NB4 (cell line): ENCODE data around the gene NUAK2.

Experiments used
- POLR2A ChIP-seq: IDR thresholded peaks from 2 replicates; pipeline ENCODE4 v1.6.1; 2011; ENCODE audit warnings: mild to moderate bottlenecking; ENCODE audit not compliant: insufficient read length; ENCODE audit errors: extremely low read depth
- TF ChIP-seq, protein P1 (sequence below): IDR thresholded peaks from one replicate; pipeline ENCODE4 v1.5.1; 2012; ENCODE audit warnings: low read depth, low read length

DNA sequence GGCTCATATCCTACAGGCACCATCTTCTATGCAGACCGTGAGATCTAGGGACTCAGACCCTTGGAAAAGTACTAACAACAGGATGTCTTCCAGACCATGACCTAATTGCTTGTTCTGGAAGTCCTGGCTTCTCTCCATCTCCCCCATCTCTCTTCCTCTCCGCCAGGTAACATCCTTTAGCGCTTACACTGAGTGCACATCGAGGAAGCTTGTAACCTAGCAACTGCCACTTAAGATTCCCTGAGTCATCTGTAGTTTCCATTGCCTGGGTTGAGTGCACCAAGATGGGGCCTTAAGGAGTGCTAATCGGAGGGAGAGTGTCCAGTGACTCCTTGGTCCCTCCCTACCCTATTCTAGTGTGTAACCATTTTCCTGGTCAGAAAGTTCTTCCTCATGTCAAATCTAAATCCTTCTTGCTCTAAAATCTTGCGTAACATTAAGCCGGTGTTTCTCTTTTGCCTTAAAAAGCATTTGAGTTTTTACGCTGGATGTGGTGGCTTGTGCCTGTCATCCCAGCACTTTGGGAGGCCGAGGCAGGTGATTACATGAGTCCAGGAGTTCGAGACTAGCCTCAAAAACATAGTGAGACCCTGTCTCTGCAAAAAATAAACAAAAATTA is 25.5 kb upstream of the NUAK2 start:
- TF ChIP-seq, protein P1, sequence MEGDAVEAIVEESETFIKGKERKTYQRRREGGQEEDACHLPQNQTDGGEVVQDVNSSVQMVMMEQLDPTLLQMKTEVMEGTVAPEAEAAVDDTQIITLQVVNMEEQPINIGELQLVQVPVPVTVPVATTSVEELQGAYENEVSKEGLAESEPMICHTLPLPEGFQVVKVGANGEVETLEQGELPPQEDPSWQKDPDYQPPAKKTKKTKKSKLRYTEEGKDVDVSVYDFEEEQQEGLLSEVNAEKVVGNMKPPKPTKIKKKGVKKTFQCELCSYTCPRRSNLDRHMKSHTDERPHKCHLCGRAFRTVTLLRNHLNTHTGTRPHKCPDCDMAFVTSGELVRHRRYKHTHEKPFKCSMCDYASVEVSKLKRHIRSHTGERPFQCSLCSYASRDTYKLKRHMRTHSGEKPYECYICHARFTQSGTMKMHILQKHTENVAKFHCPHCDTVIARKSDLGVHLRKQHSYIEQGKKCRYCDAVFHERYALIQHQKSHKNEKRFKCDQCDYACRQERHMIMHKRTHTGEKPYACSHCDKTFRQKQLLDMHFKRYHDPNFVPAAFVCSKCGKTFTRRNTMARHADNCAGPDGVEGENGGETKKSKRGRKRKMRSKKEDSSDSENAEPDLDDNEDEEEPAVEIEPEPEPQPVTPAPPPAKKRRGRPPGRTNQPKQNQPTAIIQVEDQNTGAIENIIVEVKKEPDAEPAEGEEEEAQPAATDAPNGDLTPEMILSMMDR, result no peak
- no peak for TF ChIP-seq POLR2A
